HL-60/S4 treated with retinoic acid at 250 ng/mL for 4 days and 3 days (cell line): ENCODE measurements around the gene CARMIL3.
"Not testable (repeated sequence)": the region's sequence is repeated elsewhere in the genome, so short reads cannot be mapped to it uniquely, and the experiment has no call there.

ENCODE experiments used
- in situ Hi-C: fragments of 300-500 bp; cut with MboI; formaldehyde crosslinking; loops from 2 replicates; pipeline ENCODE4 v1.7.0; 2022; ENCODE audit warnings: low sequenced_read_pairs

The CARMIL3 gene

GRCh38 chr14:24093901-24094840 is 42.4 kb downstream of the CARMIL3 start, which contains the start of gene PCK2:
Gene PCK2, plus strand, starts transcription at chr14:24094311. Its CDS starts 95 bp downstream, at chr14:24094406.
- in situ Hi-C loops = no loop called here

GRCh38 chr14:24094841-24095270 is 43.0 kb downstream of the CARMIL3 start:
- in situ Hi-C loops = no loop called here

- in situ Hi-C loops = no loop called here
Measured at GRCh38 chr14:24095271-24096068, 43.7 kb downstream of the CARMIL3 start.

- in situ Hi-C loops = no loop called here
Measured at GRCh38 chr14:24096545-24097181, 44.9 kb downstream of the CARMIL3 start.

GRCh38 chr14:24098229-24098926 is 46.6 kb downstream of the CARMIL3 start:
- in situ Hi-C loops = no loop called here

- in situ Hi-C loops = no loop called here
Measured at GRCh38 chr14:24098927-24099813, 47.4 kb downstream of the CARMIL3 start.

GRCh38 chr14:24100197-24100981 is 48.6 kb downstream of the CARMIL3 start:
- in situ Hi-C loops = no loop called here

- in situ Hi-C loops = no loop called here
Measured at GRCh38 chr14:24100982-24101494, 49.2 kb downstream of the CARMIL3 start.

- in situ Hi-C loops = no loop called here
Measured at GRCh38 chr14:24102357-24103048, 50.7 kb downstream of the CARMIL3 start.

- in situ Hi-C loops = no loop called here
Measured at GRCh38 chr14:24103451-24103850, 51.6 kb downstream of the CARMIL3 start.

- in situ Hi-C loops = not testable (repeated sequence)
Measured at GRCh38 chr14:24105609-24106239, 53.9 kb downstream of the CARMIL3 start.

GRCh38 chr14:24106672-24107271 is 55.0 kb downstream of the CARMIL3 start:
- in situ Hi-C loops = no loop called here

- in situ Hi-C loops = no loop called here
Measured at GRCh38 chr14:24108336-24108874, 56.6 kb downstream of the CARMIL3 start.

GRCh38 chr14:24110060-24110459 is 58.3 kb downstream of the CARMIL3 start:
- in situ Hi-C loops = no loop called here

- in situ Hi-C loops = no loop called here
Measured at GRCh38 chr14:24110523-24110922, 58.7 kb downstream of the CARMIL3 start.

- in situ Hi-C loops = no loop called here
Measured at GRCh38 chr14:24113379-24113800, 61.6 kb downstream of the CARMIL3 start.
